Measurements from ENCODE around the gene RBBP8.

GRCh38 chr18:22964722-22965121 lies 31.6 kb downstream of the RBBP8 start:
- TF ChIP-seq POLR2A (IDR thresholded peaks at IDR 0.05; ENCODE audit: low read depth) (no peak), CTCF (IDR thresholded peaks at IDR 0.05) (no peak), EP300 (IDR thresholded peaks at IDR 0.05) (no peak), POLR2AphosphoS5 (IDR thresholded peaks at IDR 0.05) (no peak)

Measured in esophagus muscularis mucosa (tissue), 4 donors.